Pancreas (tissue), 10 donors: ENCODE data around the gene RPL28. TPM values are rescaled to one million over a fixed set of nuclear protein-coding genes. Genes with fewer than 3 reads are reported as not detected.

ENCODE experiments used
- ATAC-seq, 4 donors: fragments of 200-7000 bp; cut with Tn5 transposase; one replicate each; pipeline versions ENCODE4 v1.8.0 to v1.9.1; 2020; ENCODE audit warnings: mild to moderate bottlenecking in 4 of 4, moderate library complexity in 4 of 4
- DNase-seq, 6 donors: peaks; one replicate each; pipeline ENCODE4 v3.0.0-alpha.2; 2020
- FAIRE-seq: peaks from 2 replicates; lab custom pipeline; 2012; peaks lifted over from hg19 to GRCh38; lab: Jason Lieb, UNC
- H3K27ac ChIP-seq, 4 donors: fragments of 200-600 bp; sonication (generic); 1 replicate in 3 of 4; 2 replicates in 1 of 4; pipeline versions ENCODE4 v1.5.0 to v1.8.0; 2020
- H3K27me3 ChIP-seq, 4 donors: fragments of 200-600 bp; one replicate each; pipeline ENCODE4 v1.8.0; 2021
- H3K36me3 ChIP-seq, 3 donors: fragments of 200-600 bp; sonication (generic) in 1 of 3; one replicate each; pipeline versions ENCODE4 v1.5.0 to v1.8.0; 2020 to 2021
- H3K4me1 ChIP-seq, 3 donors: fragments of 200-600 bp; one replicate each; pipeline ENCODE4 v1.8.0; 2021
- H3K4me3 ChIP-seq, 4 donors: fragments of 200-600 bp; sonication (generic) in 2 of 4; one replicate each; pipeline versions ENCODE4 v1.5.0 to v1.8.0; 2020 to 2021
- H3K9me3 ChIP-seq, 4 donors: fragments of 200-600 bp; one replicate each; pipeline ENCODE4 v1.8.0; 2021
- CTCF ChIP-seq, 4 donors: fragments of 200-600 bp; sonication (generic) in 3 of 4; IDR thresholded peaks; one replicate each; pipeline versions ENCODE4 v1.5.0 to v1.8.0; 2021; ENCODE audit warnings: antibody characterized with exemption in 4 of 4
- WGBS, 2 donors: extraction: QIAGEN DNeasy Blood & Tissue Kit; methylation state at CpG; one replicate each; pipeline ENCODE4 v1.1.7; 2013; 5-methylcytosine and 5-hydroxymethylcytosine counted together
- intact Hi-C, 3 donors: fragments of 100-400 bp; cut with DNase I; formaldehyde crosslinking; loops; one replicate each; pipeline versions ENCODE4 v1.11.1 to v1.14.2; 2022
- polyA plus RNA-seq, 2 donors: library from polyadenylated mRNA; stranded (reverse); fragments of 200-250 nt; gene quantifications; one replicate each; pipeline ENCODE4 v1.2.3, GENCODE V29; 2013
- total RNA-seq, 6 donors: library from RNA; stranded (reverse); fragmentation: NEBNext Ultra II Directional in 4 of 6; extraction: Animal tissue kit (Norgen Biotek cat#: 25700) in 4 of 6; gene quantifications; one replicate each; pipeline versions ENCODE4 v1.2.1 to v1.2.4, GENCODE V29; 2021 to 2023
- donor health status: healthy with polysubstance abuse.
- donor health status: DM: no; HTN: no; CAD: no; lungs with moderate emphysema.
- donor health status: DM: no; HTN: no; CAD: no.
- donor health status: control.
- donor health status: control.
- donor health status: Bipolar disorder and iron deficiency.
- donor health status: DM: yes; HTN: yes; CAD: no.
- donor health status: DM: no; HTN: no; CAD: no.
- donor health status: DM: no; HTN: no; CAD: no.
- donor health status: DM: yes; HTN: yes; CAD: no.

RPL28 gene
- total and polyA plus RNA-seq, 8 donors, result 420 to 1,198 (median 819) TPM

- no peaks in the 10 kb centered on the region for H3K4me1 ChIP-seq
- WGBS, 2 donors, result 69 to 78% methylated on average over 27 of the region's 27 CpGs
- no peak within 1 kb of the TSS for H3K4me3 ChIP-seq
- H3K27ac ChIP-seq, result no peak within 1 kb of the TSS
- TF ChIP-seq CTCF (IDR thresholded peaks at IDR 0.05), result no peak
- no peaks in the 10 kb centered on the region for H3K36me3 ChIP-seq
- H3K9me3 ChIP-seq, result no peaks in the 10 kb centered on the region
- intact Hi-C loops, result no loop called here
- ATAC-seq (no peak), DNase-seq (no peak), FAIRE-seq (no peak)
- H3K27me3 ChIP-seq, result no peaks in the 10 kb centered on the region
These were observed 22.6 kb upstream of the RPL28 start, which contains the start of gene GARIN5B for GRCh38 chr19:55362990-55363716. Gene GARIN5B, minus strand, starts transcription at chr19:55363260. Its CDS starts 194 bp downstream, at chr19:55363066.

GRCh38 chr19:55365245-55365644 is 20.5 kb upstream of the RPL28 start:
- Histone ChIP-seq H3K27me3 (peaks cover 0 to 4% (median 0%) of the 10 kb centered on the region in 4 donors), H3K9me3 (no peaks in the 10 kb centered on the region)

GRCh38 chr19:55365964-55366363 is 19.8 kb upstream of the RPL28 start:
- ATAC-seq (no peak), FAIRE-seq (no peak), DNase-seq (peak in 1 of 6 donors; percentile 44)
- intact Hi-C loops, result no loop called here
- Histone ChIP-seq H3K9me3 (no peaks in the 10 kb centered on the region), H3K27me3 (peaks cover 0 to 8% (median 0%) of the 10 kb centered on the region in 4 donors), H3K27ac (no peak overlapping the region), H3K4me1 (peaks cover 0 to 3% (median 0%) of the 10 kb centered on the region in 3 donors), H3K4me3 (no peak overlapping the region), H3K36me3 (no peaks in the 10 kb centered on the region)
- 62 to 76% methylated on average over 14 to 19 of the region's 19 CpGs for WGBS, 2 donors
- TF ChIP-seq CTCF (IDR thresholded peaks at IDR 0.05), result no peak

More at GRCh38 chr19:55365245-55365644, 20.5 kb upstream of the RPL28 start:
- intact Hi-C loops, result no loop called here
- DNase-seq (no peak), ATAC-seq (no peak), FAIRE-seq (no peak)
- H3K4me1 ChIP-seq, result peaks cover 0 to 3% (median 0%) of the 10 kb centered on the region in 3 donors
- H3K27ac ChIP-seq, result no peak overlapping the region
- TF ChIP-seq CTCF (IDR thresholded peaks at IDR 0.05), result no peak
- no peak overlapping the region for H3K4me3 ChIP-seq
- H3K36me3 ChIP-seq, result no peaks in the 10 kb centered on the region
- WGBS, 2 donors, result 76 to 82% methylated on average over 8 of the region's 8 CpGs

GRCh38 chr19:55366790-55367189 is 18.9 kb upstream of the RPL28 start:
- no peaks in the 10 kb centered on the region for H3K9me3 ChIP-seq
- intact Hi-C loops, result no loop called here
- no peak overlapping the region for H3K4me3 ChIP-seq
- ATAC-seq, result no peak
- H3K27me3 ChIP-seq, result peaks cover 0 to 16% (median 2%) of the 10 kb centered on the region in 4 donors
- no peak for DNase-seq
- no peak for FAIRE-seq
- no peak for TF ChIP-seq CTCF (IDR thresholded peaks at IDR 0.05)
- peaks cover 0 to 3% (median 0%) of the 10 kb centered on the region in 3 donors for H3K4me1 ChIP-seq
- no peak overlapping the region for H3K27ac ChIP-seq
- no peaks in the 10 kb centered on the region for H3K36me3 ChIP-seq
- WGBS, 2 donors, result 61 to 84% methylated on average over 3 of the region's 3 CpGs

- DNase-seq, result peak in 1 of 6 donors; percentile 60
These were observed 17.6 kb upstream of the RPL28 start for GRCh38 chr19:55368106-55368505.

More at GRCh38 chr19:55368106-55368505, 17.6 kb upstream of the RPL28 start:
- Histone ChIP-seq H3K27ac (no peak overlapping the region), H3K36me3 (no peaks in the 10 kb centered on the region), H3K4me3 (no peak overlapping the region), H3K4me1 (peaks cover 0 to 3% (median 0%) of the 10 kb centered on the region in 3 donors), H3K27me3 (peaks cover 0 to 19% (median 2%) of the 10 kb centered on the region in 4 donors), H3K9me3 (no peaks in the 10 kb centered on the region)
- intact Hi-C loops, result no loop called here
- 64 to 81% methylated on average over 15 to 16 of the region's 16 CpGs for WGBS, 2 donors
- FAIRE-seq (no peak), ATAC-seq (no peak)
- no peak for TF ChIP-seq CTCF (IDR thresholded peaks at IDR 0.05)
